HuH-7 (cell line): ENCODE data around the gene KIR3DL3.
"Not testable (repeated sequence)": the region's sequence is repeated elsewhere in the genome, so short reads cannot be mapped to it uniquely, and the experiment has no call there.

Experiments used
- DNase-seq: peaks from one replicate; pipeline ENCODE4 v3.0.0; 2011; ENCODE audit warnings: low spot score

The KIR3DL3 gene

GRCh38 chr19:54724142-54724541, at the start of gene KIR3DL3:
Gene KIR3DL3 (plus strand): TSS chr19:54724442. CDS start chr19:54724497, 55 bp downstream.
- DNase-seq, result no peak

- peak; percentile 47 for DNase-seq
Measured at GRCh38 chr19:54676210-54676834, 47.9 kb upstream of the KIR3DL3 start.

GRCh38 chr19:54677217-54677616, 47.0 kb upstream of the KIR3DL3 start:
- no peak for DNase-seq

GRCh38 chr19:54681596-54681995, 42.6 kb upstream of the KIR3DL3 start:
- not testable (repeated sequence) for DNase-seq

GRCh38 chr19:54682306-54682856, 41.9 kb upstream of the KIR3DL3 start:
- DNase-seq, result no peak

- DNase-seq, result peak; percentile 40
Measured at GRCh38 chr19:54684527-54684926, 39.7 kb upstream of the KIR3DL3 start.

- DNase-seq, result no peak
Measured at GRCh38 chr19:54691582-54692297, 32.5 kb upstream of the KIR3DL3 start.

- no peak for DNase-seq
Measured at GRCh38 chr19:54692298-54692615, 32.0 kb upstream of the KIR3DL3 start.

- no peak for DNase-seq
Measured at GRCh38 chr19:54694648-54695047, 29.6 kb upstream of the KIR3DL3 start.

GRCh38 chr19:54696117-54696548, 28.1 kb upstream of the KIR3DL3 start:
- no peak for DNase-seq

- DNase-seq, result no peak
Measured at GRCh38 chr19:54696766-54697165, 27.5 kb upstream of the KIR3DL3 start.

GRCh38 chr19:54697716-54698115, 26.5 kb upstream of the KIR3DL3 start:
- DNase-seq, result not testable (repeated sequence)

GRCh38 chr19:54704928-54705327, 19.3 kb upstream of the KIR3DL3 start:
- no peak for DNase-seq

- no peak for DNase-seq
Measured at GRCh38 chr19:54707962-54708361, 16.3 kb upstream of the KIR3DL3 start.

- no peak for DNase-seq
Measured at GRCh38 chr19:54708781-54709180, 15.5 kb upstream of the KIR3DL3 start.

GRCh38 chr19:54709212-54709948, 14.9 kb upstream of the KIR3DL3 start:
- DNase-seq, result no peak

GRCh38 chr19:54709956-54710355, 14.3 kb upstream of the KIR3DL3 start:
- DNase-seq, result not testable (repeated sequence)

- no peak for DNase-seq
Measured at GRCh38 chr19:54724644-54725043, 402 bp downstream of the KIR3DL3 start.

GRCh38 chr19:54725321-54725720, 1.1 kb downstream of the KIR3DL3 start:
- no peak for DNase-seq

- DNase-seq, result no peak
Measured at GRCh38 chr19:54727562-54727961, 3.3 kb downstream of the KIR3DL3 start.

- no peak for DNase-seq
Measured at GRCh38 chr19:54728167-54728566, 3.9 kb downstream of the KIR3DL3 start.

- DNase-seq, result no peak
Measured at GRCh38 chr19:54729416-54730188, 5.4 kb downstream of the KIR3DL3 start.
